Measurements from ENCODE around the gene SNAP23. TPM values are rescaled to one million over a fixed set of nuclear protein-coding genes. Genes with fewer than 3 reads are reported as not detected.

SNAP23 gene
- total RNA-seq, 2 experiments from 2014 or later: 19.9 to 48.3 TPM

DNA sequence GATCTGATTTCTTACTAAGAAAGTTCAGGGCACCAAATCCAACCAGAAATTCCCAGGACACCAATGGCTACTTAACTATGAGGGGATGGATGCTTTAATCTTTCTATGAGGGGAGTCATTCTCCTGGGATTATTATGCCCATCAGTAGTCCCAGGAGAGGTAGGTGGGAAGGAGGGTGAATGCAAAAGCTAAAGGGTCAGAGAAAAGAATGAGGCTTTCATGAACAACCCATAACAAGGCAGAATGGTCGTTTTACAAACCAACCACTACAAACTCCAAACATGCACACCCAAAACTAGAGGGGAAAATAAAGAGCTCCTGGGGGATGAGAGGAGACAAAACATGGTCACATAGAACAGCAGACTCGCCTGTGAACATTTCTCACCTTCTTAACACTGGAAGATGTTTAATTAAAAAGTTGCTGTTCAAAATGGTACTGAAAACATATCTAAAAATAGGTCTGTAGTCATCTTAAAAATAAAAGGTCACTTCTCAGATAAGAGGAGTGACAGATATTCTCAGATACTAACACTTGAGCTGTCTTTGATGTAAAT lies 83.6 kb downstream of the SNAP23 start:
- Histone ChIP-seq H3K4me1 (ENCODE audit: insufficient read depth, low read length, poor library complexity, severe bottlenecking) (peaks cover 59% of the 10 kb centered on the region), H3K4me2 (ENCODE audit: low read length) (0 out of 2 replicates have a peak overlapping the region, but pooled peaks have one; percentile 1), H3K9me2 (ENCODE audit: insufficient read depth, low read length) (no peaks in the 10 kb centered on the region), H3K79me2 (ENCODE audit: insufficient read depth, low read depth, low read length) (peaks cover 11% of the 10 kb centered on the region; the same call in 1 of the 2 replicates), H3K27ac (ENCODE audit: low read depth, low read length, poor library complexity, severe bottlenecking) (no peak overlapping the region), H3K9me3 (ENCODE audit: low read length) (no peaks in the 10 kb centered on the region; the same call in 1 of the 2 replicates), H3K4me3 (ENCODE audit: low read depth, low read length, poor library complexity, severe bottlenecking) (no peak overlapping the region), H4K20me1 (ENCODE audit: insufficient read depth, low read length) (no peaks in the 10 kb centered on the region), H2AFZ (ENCODE audit: low read length) (no peak overlapping the region), H3K36me3 (ENCODE audit: insufficient read depth, low read length) (no peaks in the 10 kb centered on the region; the same call in 1 of the 2 replicates)
- DNase-seq (ENCODE audit: low spot score): no peak
- no TSS peak for BruUV-seq (replicated peaks)
- ChIA-PET CTCF (ENCODE audit: unreplicated experiment) (no interaction called here), POLR2A (interaction anchor here (0.6 to 0.7 kb wide), 3 partner anchors 9 to 339 kb away, joined by 3 to 11 read pairs (median 3); no protein-coding TSS in a partner anchor)
- no peak for TF ChIP-seq EZH2phosphoT487 (IDR thresholded peaks at IDR 0.05; ENCODE audit: borderline replicate concordance, low read depth, low read length)
- TF ChIP-seq, protein P1, sequence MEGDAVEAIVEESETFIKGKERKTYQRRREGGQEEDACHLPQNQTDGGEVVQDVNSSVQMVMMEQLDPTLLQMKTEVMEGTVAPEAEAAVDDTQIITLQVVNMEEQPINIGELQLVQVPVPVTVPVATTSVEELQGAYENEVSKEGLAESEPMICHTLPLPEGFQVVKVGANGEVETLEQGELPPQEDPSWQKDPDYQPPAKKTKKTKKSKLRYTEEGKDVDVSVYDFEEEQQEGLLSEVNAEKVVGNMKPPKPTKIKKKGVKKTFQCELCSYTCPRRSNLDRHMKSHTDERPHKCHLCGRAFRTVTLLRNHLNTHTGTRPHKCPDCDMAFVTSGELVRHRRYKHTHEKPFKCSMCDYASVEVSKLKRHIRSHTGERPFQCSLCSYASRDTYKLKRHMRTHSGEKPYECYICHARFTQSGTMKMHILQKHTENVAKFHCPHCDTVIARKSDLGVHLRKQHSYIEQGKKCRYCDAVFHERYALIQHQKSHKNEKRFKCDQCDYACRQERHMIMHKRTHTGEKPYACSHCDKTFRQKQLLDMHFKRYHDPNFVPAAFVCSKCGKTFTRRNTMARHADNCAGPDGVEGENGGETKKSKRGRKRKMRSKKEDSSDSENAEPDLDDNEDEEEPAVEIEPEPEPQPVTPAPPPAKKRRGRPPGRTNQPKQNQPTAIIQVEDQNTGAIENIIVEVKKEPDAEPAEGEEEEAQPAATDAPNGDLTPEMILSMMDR (conservative IDR thresholded peaks at IDR 0.05; ENCODE audit: low read length): no peak
- intact Hi-C loops (cut with micrococcal nuclease; ENCODE audit: unreplicated experiment): loop anchor here (5.0 kb wide), 2 partner anchors 73 to 338 kb away; no protein-coding TSS in a partner anchor

DNA sequence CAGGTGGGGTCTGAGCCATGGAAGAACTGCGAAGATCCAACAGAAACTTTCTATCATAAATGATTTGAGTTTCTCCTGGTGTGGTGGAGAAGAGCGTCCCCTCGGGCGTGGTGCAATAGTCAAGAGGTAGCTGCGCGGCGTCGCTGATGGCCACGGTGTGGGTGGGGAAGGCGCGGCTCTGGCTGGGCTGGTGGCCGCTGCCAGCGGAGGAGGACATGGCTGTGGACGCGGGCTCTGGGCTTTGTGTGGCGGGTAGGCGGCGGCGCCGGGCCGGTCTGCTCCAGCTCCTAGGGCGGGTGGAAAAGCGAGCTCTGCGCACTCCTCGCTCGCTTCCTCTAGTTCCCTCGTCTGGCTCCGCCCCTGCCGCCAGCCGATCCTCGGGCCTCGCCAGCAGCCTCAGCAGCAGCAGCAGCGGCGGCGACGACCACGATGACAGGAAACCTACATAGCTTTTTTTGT lies 85.9 kb downstream of the SNAP23 start:
- peak overlapping the region; percentile 24; the same call in 1 of the 2 replicates for H2AFZ ChIP-seq (ENCODE audit: low read length)
- POLR2A ChIA-PET: interaction anchor here (0.5 kb wide), 1 partner anchor 38 kb away, joined by 3 read pairs; no protein-coding TSS in a partner anchor

More for the DNA sequence above, 85.9 kb downstream of the SNAP23 start:
- TF ChIP-seq, protein P1 (conservative IDR thresholded peaks at IDR 0.05; ENCODE audit: low read length): no peak
- Histone ChIP-seq H4K20me1 (ENCODE audit: insufficient read depth, low read length) (no peaks in the 10 kb centered on the region), H3K36me3 (ENCODE audit: insufficient read depth, low read length) (peaks cover 7% of the 10 kb centered on the region), H3K9me3 (ENCODE audit: low read length) (no peaks in the 10 kb centered on the region; the same call in 1 of the 2 replicates), H3K4me3 (ENCODE audit: low read depth, low read length, poor library complexity, severe bottlenecking) (peak overlapping the region; percentile 58), H3K4me1 (ENCODE audit: insufficient read depth, low read length, poor library complexity, severe bottlenecking) (peaks cover 54% of the 10 kb centered on the region), H3K27ac (ENCODE audit: low read depth, low read length, poor library complexity, severe bottlenecking) (no peak overlapping the region), H3K4me2 (ENCODE audit: low read length) (peak overlapping the region; percentile 69), H3K9me2 (ENCODE audit: insufficient read depth, low read length) (no peaks in the 10 kb centered on the region), H3K79me2 (ENCODE audit: insufficient read depth, low read depth, low read length) (peaks cover 7% of the 10 kb centered on the region; the same call in 1 of the 2 replicates)
- BruUV-seq (replicated peaks): no TSS peak
- CTCF ChIA-PET (ENCODE audit: unreplicated experiment): no interaction called here
- DNase-seq (ENCODE audit: low spot score): peak; percentile 73
- intact Hi-C loops (cut with micrococcal nuclease; ENCODE audit: unreplicated experiment): no loop called here

Other genes starting within 250 kb of the SNAP23 start
- gene GANC, start 222.4 kb upstream of the SNAP23 start, total RNA-seq (2014; rRNA removed; shearing (Covaris generic)): 25.4 and 27.9 TPM in 2 replicates
- gene GANC, start 222.4 kb upstream of the SNAP23 start, total RNA-seq (2022): 31.7 and 35.7 TPM in 2 replicates
- gene TMEM87A, start 222.2 kb upstream of the SNAP23 start, total RNA-seq (2014; rRNA removed; shearing (Covaris generic)): 21.4 and 23.2 TPM in 2 replicates
- gene TMEM87A, start 222.2 kb upstream of the SNAP23 start, total RNA-seq (2022): 23.6 and 24.5 TPM in 2 replicates
- gene CAPN3, start 136.1 kb upstream of the SNAP23 start, total RNA-seq (2014; rRNA removed; shearing (Covaris generic)): 0.98 and 1.6 TPM in 2 replicates
- 1.5 and 2.6 TPM in 2 replicates for gene CAPN3, start 136.1 kb upstream of the SNAP23 start, total RNA-seq (2022)
- gene ZNF106, start 4.5 kb upstream of the SNAP23 start, total RNA-seq (2014; rRNA removed; shearing (Covaris generic)): 30.5 and 30.8 TPM in 2 replicates
- 66.4 and 82.6 TPM in 2 replicates for gene ZNF106, start 4.5 kb upstream of the SNAP23 start, total RNA-seq (2022)
- gene LRRC57, start 53.2 kb downstream of the SNAP23 start, total RNA-seq (2014; rRNA removed; shearing (Covaris generic)): 17.9 and 18.5 TPM in 2 replicates
- gene LRRC57, start 53.2 kb downstream of the SNAP23 start, total RNA-seq (2022): 21.1 and 29.0 TPM in 2 replicates
- 44.9 and 50.4 TPM in 2 replicates for gene HAUS2, start 53.2 kb downstream of the SNAP23 start, total RNA-seq (2014; rRNA removed; shearing (Covaris generic))
- 40.3 and 43.7 TPM in 2 replicates for gene HAUS2, start 53.2 kb downstream of the SNAP23 start, total RNA-seq (2022)
- 15.3 and 15.4 TPM in 2 replicates for gene STARD9, start 80.0 kb downstream of the SNAP23 start, total RNA-seq (2014; rRNA removed; shearing (Covaris generic))
- gene STARD9, start 80.0 kb downstream of the SNAP23 start, total RNA-seq (2022): 8.9 and 9.4 TPM in 2 replicates
- 26.1 and 28.9 TPM in 2 replicates for gene CDAN1, start 241.5 kb downstream of the SNAP23 start, total RNA-seq (2014; rRNA removed; shearing (Covaris generic))
- gene CDAN1, start 241.5 kb downstream of the SNAP23 start, total RNA-seq (2022): 29.5 and 33.6 TPM in 2 replicates

Measured in OCI-LY7 (cell line).